Skin epidermis (tissue), 12 donors: ENCODE results near the gene TRPT1.

Experiments
- H3K27ac ChIP-seq, 21 experiments: fragments of 200-600 bp; sonication (generic) in 11 of 21; one replicate each; pipeline ENCODE4 v1.5.0; 2020; ENCODE audit warnings: mild to moderate bottlenecking in 3 of 21, inconsistent platforms in 2 of 21, moderate library complexity in 2 of 21
- H3K4me3 ChIP-seq, 7 experiments: fragments of 200-600 bp; sonication (generic) in 2 of 7; one replicate each; pipeline ENCODE4 v1.5.0; 2020; ENCODE audit warnings: inconsistent platforms in 2 of 7, mild to moderate bottlenecking in 2 of 7, moderate library complexity in 1 of 7

The TRPT1 gene

GRCh38 chr11:64219354-64219684 is 6.7 kb downstream of the TRPT1 start:
- Histone ChIP-seq H3K27ac (no peak overlapping the region), H3K4me3 (no peak overlapping the region)

DNA sequence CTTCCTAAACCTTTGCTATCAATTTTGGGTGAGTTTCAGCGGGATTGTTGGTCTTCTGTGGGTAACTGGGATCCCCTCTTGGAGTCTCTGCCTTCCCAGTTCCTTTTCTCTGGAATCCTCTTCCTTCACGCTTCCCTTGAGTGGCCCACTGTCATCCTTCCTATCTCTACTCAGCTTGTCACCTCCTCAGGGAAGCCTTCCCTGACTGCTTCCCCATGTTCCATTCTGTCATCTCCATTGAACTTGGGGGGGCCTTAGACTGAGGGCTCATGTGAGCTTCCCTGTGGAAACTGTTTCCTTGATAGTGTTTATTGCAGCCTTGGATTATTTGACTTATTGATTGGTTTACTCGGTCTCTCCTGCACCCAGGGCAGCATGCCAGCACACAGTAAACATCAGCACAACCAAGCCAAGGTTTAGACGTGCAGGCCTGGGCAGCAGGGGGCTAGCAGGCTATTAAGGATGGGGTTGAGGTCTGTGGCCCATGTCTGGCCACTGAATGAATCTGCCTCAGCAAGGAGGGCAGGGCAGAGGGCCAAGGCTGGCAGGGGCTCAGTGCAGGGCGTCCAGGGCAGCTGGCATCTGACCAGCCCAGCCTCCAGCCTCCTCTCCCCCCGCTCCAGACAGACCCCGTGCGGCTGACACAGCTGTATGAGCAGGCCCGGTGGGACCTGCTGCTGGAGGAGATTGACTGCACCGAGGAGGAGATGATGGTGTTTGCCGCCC is 7.2 kb downstream of the TRPT1 start:
- no peak overlapping the region for H3K4me3 ChIP-seq
- no peak overlapping the region for H3K27ac ChIP-seq

- Histone ChIP-seq H3K4me3 (no peak overlapping the region), H3K27ac (no peak overlapping the region)
Observed at GRCh38 chr11:64216879-64217278, 9.1 kb downstream of the TRPT1 start.

- no peak overlapping the region for H3K4me3 ChIP-seq
- H3K27ac ChIP-seq, result no peak overlapping the region
Observed at GRCh38 chr11:64211181-64211872, 14.7 kb downstream of the TRPT1 start.

GRCh38 chr11:64210301-64211020 is 15.5 kb downstream of the TRPT1 start:
- H3K27ac ChIP-seq, result peak overlapping the region in 1 of 21 experiments; percentile 37
- no peak overlapping the region for H3K4me3 ChIP-seq

GRCh38 chr11:64209563-64209843 is 16.5 kb downstream of the TRPT1 start:
- H3K4me3 ChIP-seq, result no peak overlapping the region

GRCh38 chr11:64208796-64209562 is 17.0 kb downstream of the TRPT1 start:
- peak overlapping the region in 13 of 21 experiments; percentile 73 to 97 (median 89) for H3K27ac ChIP-seq
- peak overlapping the region in 1 of 7 experiments; percentile 54 for H3K4me3 ChIP-seq

More at GRCh38 chr11:64209563-64209843, 16.5 kb downstream of the TRPT1 start:
- peak overlapping the region in 2 of 21 experiments; percentile 47 to 94 for H3K27ac ChIP-seq

GRCh38 chr11:64208086-64208795 is 17.7 kb downstream of the TRPT1 start:
- H3K4me3 ChIP-seq, result peak overlapping the region; percentile 33 to 54 (median 39)
- peak overlapping the region; percentile 31 to 97 (median 87) for H3K27ac ChIP-seq

DNA sequence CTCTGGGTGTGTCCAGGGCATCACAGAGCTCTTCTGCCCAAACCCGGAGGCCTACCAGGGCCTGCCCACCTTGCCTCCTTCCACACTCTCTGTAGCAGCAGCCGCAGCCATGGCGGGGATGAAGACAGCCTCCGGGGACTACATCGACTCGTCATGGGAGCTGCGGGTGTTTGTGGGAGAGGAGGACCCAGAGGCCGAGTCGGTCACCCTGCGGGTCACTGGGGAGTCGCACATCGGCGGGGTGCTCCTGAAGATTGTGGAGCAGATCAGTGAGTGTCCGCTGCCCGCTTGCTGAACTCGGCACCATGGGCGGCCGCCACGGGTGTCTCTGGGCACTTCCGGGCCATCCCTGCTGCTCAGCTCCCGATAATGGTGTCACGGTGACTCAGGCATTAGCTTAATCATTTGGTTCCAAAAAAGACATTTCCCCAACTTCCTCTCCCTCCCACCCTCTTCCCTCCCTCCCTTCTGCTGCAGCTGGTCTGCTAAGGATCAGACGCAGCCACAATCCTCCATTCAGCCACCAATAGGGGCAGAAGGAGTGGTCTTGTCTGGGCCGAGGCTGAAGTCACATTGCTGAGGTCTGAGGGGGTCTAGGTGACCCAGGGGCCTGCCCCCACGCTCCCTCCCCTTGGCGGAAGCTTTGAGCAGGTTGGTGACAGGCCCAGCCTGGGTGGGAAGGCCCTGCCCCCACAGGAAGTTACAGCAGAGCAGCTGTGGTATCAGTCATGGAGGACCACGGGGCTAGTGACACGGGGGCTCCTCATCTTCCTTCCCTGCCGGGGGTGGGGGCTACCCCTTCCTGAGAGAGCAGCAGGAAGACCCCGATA is 18.5 kb downstream of the TRPT1 start:
- H3K27ac ChIP-seq, result peak overlapping the region; percentile 31 to 97 (median 87)
- H3K4me3 ChIP-seq, result peak overlapping the region; percentile 33 to 54 (median 39)

DNA sequence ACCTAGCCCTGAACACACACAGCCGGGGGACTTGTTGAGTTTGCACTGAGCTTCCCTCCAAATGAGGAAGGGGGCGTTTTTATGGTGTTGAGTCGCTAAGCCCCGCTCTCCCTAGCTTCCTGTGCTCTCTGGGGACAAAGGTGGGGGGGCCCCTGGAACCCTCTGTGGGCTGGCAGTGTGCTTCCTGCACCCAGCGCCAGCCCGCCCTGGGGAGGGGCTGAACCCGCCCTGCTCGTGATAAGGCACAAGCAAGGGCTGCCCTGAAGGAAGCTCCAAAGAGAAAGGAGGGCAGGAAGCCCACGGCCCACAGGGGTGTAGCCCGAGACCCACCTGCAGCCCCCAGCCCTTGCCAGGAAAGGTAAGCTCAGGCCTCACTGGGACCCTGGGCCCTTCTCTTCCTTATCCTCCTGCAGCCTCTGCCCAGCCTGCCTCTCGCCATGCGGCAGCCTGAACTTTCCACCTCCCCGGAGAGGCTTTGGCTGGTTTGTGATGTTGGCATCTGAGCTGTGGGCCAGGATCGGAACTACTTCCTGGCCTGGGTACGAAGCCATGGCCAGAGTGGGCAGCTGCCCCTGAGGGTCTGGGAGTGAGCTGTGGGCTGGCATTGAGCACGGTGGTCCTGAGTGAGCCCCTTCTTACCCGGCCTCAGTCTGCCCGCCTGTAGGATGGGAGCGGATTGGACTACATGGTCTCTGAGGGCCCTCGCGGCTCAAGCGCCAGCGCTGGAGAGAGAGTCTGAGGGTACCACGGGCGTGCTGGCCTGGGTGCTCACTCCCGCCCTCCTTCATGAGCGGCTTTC is 19.3 kb downstream of the TRPT1 start, which contains the start of gene FERMT3:
TSS of gene FERMT3 (plus strand) at position 265 of the 799 bp plus-strand sequence. CDS start 644 bp downstream, outside the sequence.
- Histone ChIP-seq H3K27ac (peak within 1 kb of the TSS in 20 of 21 experiments; percentile 58 to 97 (median 88)), H3K4me3 (peak within 1 kb of the TSS; percentile 33 to 54 (median 39))

DNA sequence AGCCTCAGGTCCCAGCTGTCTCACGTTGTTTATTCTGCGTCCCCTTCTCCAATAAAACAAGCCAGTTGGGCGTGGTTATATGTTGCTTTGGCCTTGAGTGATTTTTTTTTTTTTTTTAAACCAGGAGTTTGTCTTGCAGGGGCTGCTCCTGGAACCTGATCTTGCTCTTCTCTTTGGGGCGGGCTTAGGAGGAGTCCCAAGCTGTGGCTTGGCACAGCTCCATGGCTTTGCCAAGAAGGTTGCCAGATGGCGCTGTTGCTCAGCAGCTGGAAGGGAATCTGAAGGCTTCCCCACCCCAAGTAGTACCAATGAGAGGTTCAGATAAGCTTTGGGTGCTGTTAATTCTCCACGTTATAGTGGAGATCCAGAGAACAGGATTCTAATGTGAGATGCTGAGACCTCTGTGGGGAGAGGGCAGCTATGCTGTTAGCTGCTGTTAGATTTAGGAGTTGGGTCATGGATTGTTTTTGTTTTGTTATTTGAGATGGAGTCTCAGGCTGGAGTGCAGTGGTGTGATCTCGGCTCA is 21.5 kb downstream of the TRPT1 start:
- Histone ChIP-seq H3K4me3 (no peak overlapping the region), H3K27ac (peak overlapping the region in 8 of 21 experiments; percentile 43 to 97 (median 88))

DNA sequence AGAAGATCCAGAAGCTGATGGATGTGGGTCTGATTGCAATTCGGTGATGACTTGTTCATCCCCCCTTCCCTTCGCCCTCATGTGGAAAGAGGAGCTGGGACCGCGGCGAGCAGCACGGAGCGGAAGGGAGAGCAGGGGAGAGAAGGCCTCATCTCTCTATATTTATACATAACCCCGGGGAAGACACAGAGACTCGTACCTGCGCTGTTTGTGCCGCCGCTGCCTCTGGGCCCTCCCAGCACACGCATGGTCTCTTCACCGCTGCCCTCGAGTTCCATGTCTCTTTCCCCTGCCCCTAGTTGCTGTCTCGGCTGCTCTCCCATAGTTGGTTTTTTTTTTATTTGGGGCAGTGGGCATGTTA is 21.9 kb downstream of the TRPT1 start:
- Histone ChIP-seq H3K27ac (peak overlapping the region in 1 of 21 experiments; percentile 43), H3K4me3 (no peak overlapping the region)

DNA sequence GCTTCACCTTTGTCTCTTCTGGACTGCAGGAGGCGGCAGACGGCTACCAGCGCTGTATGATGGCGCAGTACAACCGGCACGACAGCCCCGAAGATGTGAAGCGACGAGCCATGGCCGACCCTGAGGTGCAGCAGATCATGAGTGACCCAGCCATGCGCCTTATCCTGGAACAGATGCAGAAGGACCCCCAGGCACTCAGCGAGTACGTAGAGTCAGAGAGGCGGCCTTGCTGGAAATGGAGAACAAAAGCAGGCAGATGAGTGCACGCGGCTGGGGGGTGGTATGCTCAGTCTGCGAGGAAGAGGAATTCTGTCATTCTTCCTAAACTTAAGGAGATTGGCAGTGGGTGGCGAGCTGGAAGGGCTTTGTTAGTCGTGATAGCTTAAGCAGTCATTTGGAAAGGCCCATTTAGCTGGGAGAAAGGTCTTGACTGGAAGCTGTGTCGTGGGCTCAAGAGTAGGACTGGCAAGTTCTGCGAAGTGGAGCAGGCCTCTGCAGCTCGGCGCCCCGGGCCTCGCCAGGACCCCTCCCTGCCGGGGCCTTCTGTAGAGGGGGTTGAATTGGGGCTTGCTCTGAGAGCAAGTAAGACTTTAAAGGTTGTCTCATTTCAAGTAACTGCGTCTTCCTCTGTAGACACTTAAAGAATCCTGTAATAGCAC is 22.4 kb downstream of the TRPT1 start:
- H3K4me3 ChIP-seq, result no peak overlapping the region
- H3K27ac ChIP-seq, result peak overlapping the region in 1 of 21 experiments; percentile 43

GRCh38 chr11:64202992-64203391 is 23.0 kb downstream of the TRPT1 start:
- Histone ChIP-seq H3K4me3 (no peak overlapping the region), H3K27ac (no peak overlapping the region)

GRCh38 chr11:64201543-64201942 is 24.4 kb downstream of the TRPT1 start:
- Histone ChIP-seq H3K27ac (no peak overlapping the region), H3K4me3 (no peak overlapping the region)

DNA sequence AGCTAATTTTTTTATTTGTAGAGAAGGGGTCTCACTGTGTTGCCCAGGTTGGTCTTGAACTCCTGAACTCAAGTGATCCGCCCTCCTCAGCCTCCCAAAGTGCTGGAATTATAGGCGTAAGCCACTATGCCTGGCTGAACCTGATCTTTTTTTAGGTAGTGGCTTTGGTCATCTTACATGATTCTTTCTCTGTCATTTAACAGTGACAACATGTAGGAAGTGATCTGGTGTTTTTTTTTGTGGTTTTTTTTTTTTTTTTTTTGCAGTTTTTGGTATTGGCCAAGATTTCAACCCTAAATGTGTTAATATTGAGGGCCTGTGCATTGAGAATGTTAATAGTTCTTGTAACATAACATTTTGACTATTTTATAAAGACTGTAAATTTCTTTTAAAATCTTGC is 27.5 kb downstream of the TRPT1 start:
- Histone ChIP-seq H3K27ac (no peak overlapping the region), H3K4me3 (no peak overlapping the region)

DNA sequence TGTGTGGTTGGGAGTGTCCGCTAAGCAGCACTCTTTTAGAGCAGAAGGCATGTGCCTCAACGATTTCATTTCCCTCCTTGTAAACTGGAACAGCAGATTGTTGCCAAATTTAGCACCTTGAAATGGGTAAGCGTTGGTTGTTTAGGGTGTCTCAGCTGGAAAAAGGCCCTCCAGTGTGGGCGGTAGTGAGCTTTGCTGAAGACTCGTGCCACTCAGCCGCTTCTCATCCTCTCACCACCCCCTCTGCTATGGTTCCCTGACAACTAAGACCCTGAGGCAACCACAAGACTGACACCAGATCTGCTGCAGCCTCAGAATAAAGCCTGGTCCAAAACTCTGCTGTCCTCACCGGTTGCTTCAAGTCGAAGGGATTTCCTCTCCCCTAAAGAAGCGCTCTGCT is 29.4 kb downstream of the TRPT1 start:
- H3K27ac ChIP-seq, result no peak overlapping the region

More for the DNA sequence above, 29.4 kb downstream of the TRPT1 start:
- no peak overlapping the region for H3K4me3 ChIP-seq
